Measurements from ENCODE around the gene NKX1-2. TPM values are rescaled to one million over a fixed set of nuclear protein-coding genes. Genes with fewer than 3 reads are reported as not detected.

NKX1-2 gene
- total and polyA plus RNA-seq, 2 of the 4 experiments (the other 2 are of a cell fraction), result not detected

DNA sequence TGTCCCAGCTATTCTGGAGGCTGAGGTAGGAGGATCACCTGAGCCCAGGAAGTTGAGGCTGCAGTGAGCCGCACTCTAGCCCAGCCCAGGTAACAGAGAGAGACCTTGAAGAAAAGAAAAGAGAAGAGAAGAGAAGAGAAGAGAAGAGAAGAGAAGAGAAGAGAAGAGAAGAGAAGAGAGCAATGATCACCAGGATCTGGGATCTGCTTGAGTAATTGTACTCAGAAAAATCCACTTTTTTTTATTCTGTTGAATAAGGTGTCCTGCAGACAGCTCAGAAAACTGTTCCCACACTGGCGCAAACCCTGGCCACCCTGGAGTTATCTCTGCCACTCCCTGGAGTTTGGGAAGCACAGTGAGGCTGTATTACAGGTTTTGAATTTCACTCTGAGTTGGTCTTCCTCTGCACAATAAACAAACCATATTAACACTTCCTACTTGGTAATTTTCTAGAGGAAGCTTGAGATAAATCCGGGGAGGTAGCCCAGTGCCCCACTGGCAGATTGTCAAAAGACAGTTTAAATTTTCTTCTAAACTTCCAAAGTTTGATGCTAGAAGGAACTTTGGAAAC, 21.5 kb downstream of the NKX1-2 start:
- H3K4ac ChIP-seq (ENCODE audit: low read depth, low read length), result no peak overlapping the region
- H2BK5ac ChIP-seq (ENCODE audit: low read depth, low read length, poor library complexity, severe bottlenecking), result no peak overlapping the region
- H2AK9ac ChIP-seq (replicated peaks; ENCODE audit: low read depth, low read length, poor library complexity), result no peak overlapping the region
- H3K79me1 ChIP-seq (ENCODE audit: low read depth in 1 of 2, low read length in 2 of 2), result no peaks in the 10 kb centered on the region
- ChIA-PET POLR2A (ENCODE audit: unreplicated experiment) (no interaction called here), CTCF (no interaction called here)
- no peaks in the 10 kb centered on the region for H3K9me1 ChIP-seq (ENCODE audit: insufficient read depth, low read length)
- DNase-seq (no peak), ATAC-seq (ENCODE audit: low read depth) (no peak)
- H3K27ac ChIP-seq (ENCODE audit: insufficient read depth, low read length), result no peak overlapping the region
- no peak overlapping the region for H2BK20ac ChIP-seq (ENCODE audit: low read depth, low read length)
- H3K27me3 ChIP-seq (ENCODE audit: control insufficient read depth, insufficient read depth, low read length), result peaks cover 15% of the 10 kb centered on the region
- H3K14ac ChIP-seq (replicated peaks; ENCODE audit: low read depth, low read length), result no peak overlapping the region
- in situ Hi-C loops (cut with MboI; ENCODE audit: low sequenced_read_pairs), result no loop called here
- dilution Hi-C loops (cut with HindIII; ENCODE audit: low sequenced_read_pairs, unreplicated experiment), result no loop called here
- H4K5ac ChIP-seq (ENCODE audit: low read depth, low read length), result no peak overlapping the region
- H2BK15ac ChIP-seq (ENCODE audit: low read depth, low read length), result no peak overlapping the region
- intact Hi-C loops (cut with micrococcal nuclease), result no loop called here
- WGBS, 2 experiments (ENCODE audit: extremely low coverage in 2 of 2, insufficient read length in 1 of 2), result no CpG with 5 or more reads among the region's 3 CpGs
- no peaks in the 10 kb centered on the region for H3K4me1 ChIP-seq (ENCODE audit: control insufficient read depth, insufficient read depth, low read length)
- no peak overlapping the region for H3K4me3 ChIP-seq (ENCODE audit: insufficient read depth, low read depth, low read length)
- no peak overlapping the region for H2AFZ ChIP-seq (replicated peaks; ENCODE audit: low read length, poor library complexity)
- no peak overlapping the region for H2AK5ac ChIP-seq (ENCODE audit: low read depth, low read length)
- no peak overlapping the region for H4K91ac ChIP-seq (ENCODE audit: insufficient read depth, low read depth, low read length)
- H3K36me3 ChIP-seq (ENCODE audit: control insufficient read depth, insufficient read depth, low read length), result no peaks in the 10 kb centered on the region
- TF ChIP-seq CEBPB (IDR thresholded peaks at IDR 0.05; ENCODE audit: low read depth, low read length), result no peak
- TF ChIP-seq, protein P1, sequence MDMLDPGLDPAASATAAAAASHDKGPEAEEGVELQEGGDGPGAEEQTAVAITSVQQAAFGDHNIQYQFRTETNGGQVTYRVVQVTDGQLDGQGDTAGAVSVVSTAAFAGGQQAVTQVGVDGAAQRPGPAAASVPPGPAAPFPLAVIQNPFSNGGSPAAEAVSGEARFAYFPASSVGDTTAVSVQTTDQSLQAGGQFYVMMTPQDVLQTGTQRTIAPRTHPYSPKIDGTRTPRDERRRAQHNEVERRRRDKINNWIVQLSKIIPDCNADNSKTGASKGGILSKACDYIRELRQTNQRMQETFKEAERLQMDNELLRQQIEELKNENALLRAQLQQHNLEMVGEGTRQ (IDR thresholded peaks at IDR 0.05; ENCODE audit: low read depth, low read length), result no peak
- no peak for TF ChIP-seq RAD21 (IDR thresholded peaks at IDR 0.05; ENCODE audit: low read length)
- TF ChIP-seq MXI1 (IDR thresholded peaks at IDR 0.05; ENCODE audit: borderline replicate concordance, low read depth, low read length), result no peak
- no peak for TF ChIP-seq RCOR1 (IDR thresholded peaks at IDR 0.05; ENCODE audit: insufficient replicate concordance, low read length)
- TF ChIP-seq MAFK (IDR thresholded peaks at IDR 0.05; ENCODE audit: low read depth, low read length), result no peak
- TF ChIP-seq, protein P2, sequence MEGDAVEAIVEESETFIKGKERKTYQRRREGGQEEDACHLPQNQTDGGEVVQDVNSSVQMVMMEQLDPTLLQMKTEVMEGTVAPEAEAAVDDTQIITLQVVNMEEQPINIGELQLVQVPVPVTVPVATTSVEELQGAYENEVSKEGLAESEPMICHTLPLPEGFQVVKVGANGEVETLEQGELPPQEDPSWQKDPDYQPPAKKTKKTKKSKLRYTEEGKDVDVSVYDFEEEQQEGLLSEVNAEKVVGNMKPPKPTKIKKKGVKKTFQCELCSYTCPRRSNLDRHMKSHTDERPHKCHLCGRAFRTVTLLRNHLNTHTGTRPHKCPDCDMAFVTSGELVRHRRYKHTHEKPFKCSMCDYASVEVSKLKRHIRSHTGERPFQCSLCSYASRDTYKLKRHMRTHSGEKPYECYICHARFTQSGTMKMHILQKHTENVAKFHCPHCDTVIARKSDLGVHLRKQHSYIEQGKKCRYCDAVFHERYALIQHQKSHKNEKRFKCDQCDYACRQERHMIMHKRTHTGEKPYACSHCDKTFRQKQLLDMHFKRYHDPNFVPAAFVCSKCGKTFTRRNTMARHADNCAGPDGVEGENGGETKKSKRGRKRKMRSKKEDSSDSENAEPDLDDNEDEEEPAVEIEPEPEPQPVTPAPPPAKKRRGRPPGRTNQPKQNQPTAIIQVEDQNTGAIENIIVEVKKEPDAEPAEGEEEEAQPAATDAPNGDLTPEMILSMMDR (conservative IDR thresholded peaks at IDR 0.05; ENCODE audit: low read depth, low read length), result no peak
- TF ChIP-seq, protein P3, sequence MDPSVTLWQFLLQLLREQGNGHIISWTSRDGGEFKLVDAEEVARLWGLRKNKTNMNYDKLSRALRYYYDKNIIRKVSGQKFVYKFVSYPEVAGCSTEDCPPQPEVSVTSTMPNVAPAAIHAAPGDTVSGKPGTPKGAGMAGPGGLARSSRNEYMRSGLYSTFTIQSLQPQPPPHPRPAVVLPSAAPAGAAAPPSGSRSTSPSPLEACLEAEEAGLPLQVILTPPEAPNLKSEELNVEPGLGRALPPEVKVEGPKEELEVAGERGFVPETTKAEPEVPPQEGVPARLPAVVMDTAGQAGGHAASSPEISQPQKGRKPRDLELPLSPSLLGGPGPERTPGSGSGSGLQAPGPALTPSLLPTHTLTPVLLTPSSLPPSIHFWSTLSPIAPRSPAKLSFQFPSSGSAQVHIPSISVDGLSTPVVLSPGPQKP (IDR thresholded peaks at IDR 0.05; ENCODE audit: borderline replicate concordance, low read depth, low read length), result no peak
- no TSS peak for BruUV-seq (replicated peaks)
- H3K4me2 ChIP-seq (ENCODE audit: low read depth, low read length), result no peak overlapping the region
- H3K9ac ChIP-seq (ENCODE audit: low read depth, low read length), result no peak overlapping the region
- no peak overlapping the region for H4K8ac ChIP-seq (ENCODE audit: low read depth in 2 of 2, low read length in 2 of 2)
- H3K18ac ChIP-seq (ENCODE audit: low read depth, low read length), result no peak overlapping the region
- no peaks in the 10 kb centered on the region for H3K9me3 ChIP-seq (ENCODE audit: control insufficient read depth, insufficient read depth, low read length)
- H2BK120ac ChIP-seq (ENCODE audit: low read depth, low read length), result no peak overlapping the region
- no peak overlapping the region for H3K23ac ChIP-seq (ENCODE audit: low read depth, low read length)
- H4K20me1 ChIP-seq (ENCODE audit: insufficient read depth, low read length), result no peaks in the 10 kb centered on the region
- H3K56ac ChIP-seq (ENCODE audit: extremely low read depth, insufficient read depth, low read length), result no peak overlapping the region
